SK-N-SH treated with all-trans-retinoic acid at 6 μM for 48 hours (cell line): ENCODE measurements around the gene RAD51AP1.

Experiments used
- ATAC-seq: fragments of 200-7000 bp; cut with Tn5 transposase; 3 replicates; pipeline ENCODE4 v1.9.1; 2020; ENCODE audit warnings: mild to moderate bottlenecking, moderate library complexity
- ARNTL ChIP-seq: fragments of 450-650 bp; formaldehyde crosslinking; IDR thresholded peaks from 2 replicates; pipeline ENCODE4 v1.5.0; 2020; ENCODE audit warnings: low read depth, mild to moderate bottlenecking, moderate library complexity, borderline replicate concordance
- BACH2 ChIP-seq: fragments of 250-450 bp; sonication (Bioruptor Pico); IDR thresholded peaks from 2 replicates; pipeline ENCODE4 v1.9.0; 2021; ENCODE audit warnings: mild to moderate bottlenecking, borderline replicate concordance
- ESRRG ChIP-seq: fragments of 250-450 bp; sonication (Bioruptor Pico); IDR thresholded peaks from 2 replicates; pipeline ENCODE4 v1.6.1; 2021; ENCODE audit warnings: mild to moderate bottlenecking
- ISL1 ChIP-seq: fragments of 250-450 bp; sonication (Bioruptor Pico); IDR thresholded peaks from 2 replicates; pipeline ENCODE4 v2.1.2; 2022; ENCODE audit warnings: mild to moderate bottlenecking, moderate library complexity
- OSR1 ChIP-seq: fragments of 250-450 bp; sonication (Bioruptor Pico); IDR thresholded peaks from 2 replicates; pipeline ENCODE4 v1.8.0; 2022; ENCODE audit warnings: moderate library complexity, mild to moderate bottlenecking, inconsistent platforms
- PPARA ChIP-seq: fragments of 250-450 bp; sonication (Bioruptor Pico); IDR thresholded peaks from 2 replicates; pipeline ENCODE4 v1.5.0; 2020; ENCODE audit warnings: mild to moderate bottlenecking, borderline replicate concordance
- RARB ChIP-seq: fragments of 250-450 bp; sonication (Bioruptor Pico); IDR thresholded peaks from 2 replicates; pipeline ENCODE4 v1.8.0; 2021; ENCODE audit warnings: mild to moderate bottlenecking, moderate library complexity
- SNAI2 ChIP-seq: fragments of 250-450 bp; sonication (Bioruptor Pico); IDR thresholded peaks from 2 replicates; pipeline ENCODE4 v1.5.0; 2020; ENCODE audit warnings: mild to moderate bottlenecking, moderate library complexity
- TCF4 ChIP-seq: fragments of 250-450 bp; sonication (Bioruptor Pico); IDR thresholded peaks from 2 replicates; pipeline ENCODE4 v1.8.0; 2021; ENCODE audit warnings: mild to moderate bottlenecking, moderate library complexity, borderline replicate concordance
- TOX ChIP-seq: fragments of 250-450 bp; sonication (Bioruptor Pico); IDR thresholded peaks from 2 replicates; pipeline ENCODE4 v1.8.0; 2021; ENCODE audit warnings: mild to moderate bottlenecking, moderate library complexity, borderline replicate concordance
- ZC3H10 ChIP-seq: fragments of 250-450 bp; sonication (Bioruptor Pico); IDR thresholded peaks from 2 replicates; pipeline ENCODE4 v1.5.1; 2021; ENCODE audit warnings: mild to moderate bottlenecking, moderate library complexity
- ZFP3 ChIP-seq: fragments of 250-450 bp; sonication (Bioruptor Pico); IDR thresholded peaks from 2 replicates; pipeline ENCODE4 v1.5.0; 2020; ENCODE audit warnings: mild to moderate bottlenecking, moderate library complexity
- ZFP30 ChIP-seq: fragments of 450-650 bp; formaldehyde crosslinking; IDR thresholded peaks from 2 replicates; pipeline ENCODE4 v1.5.0; 2022; ENCODE audit warnings: mild to moderate bottlenecking, moderate library complexity
- ZNF565 ChIP-seq: fragments of 450-650 bp; formaldehyde crosslinking; conservative IDR thresholded peaks from 2 replicates; pipeline ENCODE4 v1.5.0; 2020; ENCODE audit warnings: low read depth, mild to moderate bottlenecking, moderate library complexity
- ZNF70 ChIP-seq: fragments of 450-650 bp; formaldehyde crosslinking; IDR thresholded peaks from 2 replicates; pipeline ENCODE4 v1.5.0; 2020; ENCODE audit warnings: mild to moderate bottlenecking, moderate library complexity
- ZNF8 ChIP-seq: fragments of 450-650 bp; formaldehyde crosslinking; IDR thresholded peaks from 2 replicates; pipeline ENCODE4 v1.5.0; 2020; ENCODE audit warnings: mild to moderate bottlenecking, moderate library complexity
- TF ChIP-seq, protein P1 (sequence below): fragments of 250-450 bp; sonication (Bioruptor Pico); IDR thresholded peaks from 2 replicates; pipeline ENCODE4 v1.8.0; 2021; ENCODE audit warnings: low read depth, mild to moderate bottlenecking, moderate library complexity, borderline replicate concordance
- TF ChIP-seq, protein P2 (sequence below): fragments of 250-450 bp; sonication (Bioruptor Pico); IDR thresholded peaks from 2 replicates; pipeline ENCODE4 v1.5.1; 2021; ENCODE audit warnings: mild to moderate bottlenecking, moderate library complexity
- TF ChIP-seq, protein P3 (sequence below): fragments of 250-450 bp; sonication (Bioruptor Pico); IDR thresholded peaks from 2 replicates; pipeline ENCODE4 v1.5.1; 2020; ENCODE audit warnings: low read depth, mild to moderate bottlenecking, moderate library complexity
- TF ChIP-seq, protein P4 (sequence below): fragments of 250-450 bp; sonication (Bioruptor Pico); IDR thresholded peaks from 2 replicates; pipeline ENCODE4 v1.8.0; 2020; ENCODE audit warnings: mild to moderate bottlenecking, moderate library complexity, borderline replicate concordance

RAD51AP1 gene

DNA sequence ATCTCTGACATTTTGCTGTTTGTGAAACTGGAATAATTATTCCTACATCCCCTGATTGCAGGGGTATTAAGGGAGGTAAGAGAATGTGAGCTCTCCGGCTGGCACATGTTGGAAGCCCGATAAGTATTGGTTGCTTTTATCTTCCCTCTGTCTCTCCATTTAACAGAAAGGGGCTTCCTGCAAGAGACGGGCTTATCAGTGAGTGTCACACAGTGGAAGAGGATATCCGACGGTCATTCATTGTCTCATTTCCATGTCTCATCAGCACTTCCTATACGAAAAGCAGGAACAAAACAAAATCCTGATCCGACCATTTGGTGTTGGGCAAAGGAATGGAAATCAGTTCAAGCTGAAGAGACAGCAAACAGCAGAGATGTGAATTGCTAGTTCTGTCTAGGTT lies 34.0 kb downstream of the RAD51AP1 start:
- ATAC-seq = no peak
- TF ChIP-seq ZNF565 (no peak), SNAI2 (CRISPR knock-in tag) (no peak), PPARA (CRISPR knock-in tag) (no peak), ZFP3 (CRISPR knock-in tag) (no peak), OSR1 (CRISPR knock-in tag) (no peak), ZFP30 (CRISPR knock-in tag) (no peak), ZNF8 (CRISPR knock-in tag) (no peak), ZC3H10 (CRISPR knock-in tag) (no peak), ESRRG (CRISPR knock-in tag) (no peak), ZNF70 (no peak), ISL1 (CRISPR knock-in tag) (no peak), ARNTL (CRISPR knock-in tag) (no peak)
- TF ChIP-seq, protein P1, sequence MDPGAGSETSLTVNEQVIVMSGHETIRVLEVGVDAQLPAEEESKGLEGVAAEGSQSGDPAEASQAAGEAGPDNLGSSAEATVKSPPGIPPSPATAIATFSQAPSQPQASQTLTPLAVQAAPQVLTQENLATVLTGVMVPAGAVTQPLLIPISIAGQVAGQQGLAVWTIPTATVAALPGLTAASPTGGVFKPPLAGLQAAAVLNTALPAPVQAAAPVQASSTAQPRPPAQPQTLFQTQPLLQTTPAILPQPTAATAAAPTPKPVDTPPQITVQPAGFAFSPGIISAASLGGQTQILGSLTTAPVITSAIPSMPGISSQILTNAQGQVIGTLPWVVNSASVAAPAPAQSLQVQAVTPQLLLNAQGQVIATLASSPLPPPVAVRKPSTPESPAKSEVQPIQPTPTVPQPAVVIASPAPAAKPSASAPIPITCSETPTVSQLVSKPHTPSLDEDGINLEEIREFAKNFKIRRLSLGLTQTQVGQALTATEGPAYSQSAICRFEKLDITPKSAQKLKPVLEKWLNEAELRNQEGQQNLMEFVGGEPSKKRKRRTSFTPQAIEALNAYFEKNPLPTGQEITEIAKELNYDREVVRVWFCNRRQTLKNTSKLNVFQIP (CRISPR knock-in tag) = no peak
- TF ChIP-seq, protein P2, sequence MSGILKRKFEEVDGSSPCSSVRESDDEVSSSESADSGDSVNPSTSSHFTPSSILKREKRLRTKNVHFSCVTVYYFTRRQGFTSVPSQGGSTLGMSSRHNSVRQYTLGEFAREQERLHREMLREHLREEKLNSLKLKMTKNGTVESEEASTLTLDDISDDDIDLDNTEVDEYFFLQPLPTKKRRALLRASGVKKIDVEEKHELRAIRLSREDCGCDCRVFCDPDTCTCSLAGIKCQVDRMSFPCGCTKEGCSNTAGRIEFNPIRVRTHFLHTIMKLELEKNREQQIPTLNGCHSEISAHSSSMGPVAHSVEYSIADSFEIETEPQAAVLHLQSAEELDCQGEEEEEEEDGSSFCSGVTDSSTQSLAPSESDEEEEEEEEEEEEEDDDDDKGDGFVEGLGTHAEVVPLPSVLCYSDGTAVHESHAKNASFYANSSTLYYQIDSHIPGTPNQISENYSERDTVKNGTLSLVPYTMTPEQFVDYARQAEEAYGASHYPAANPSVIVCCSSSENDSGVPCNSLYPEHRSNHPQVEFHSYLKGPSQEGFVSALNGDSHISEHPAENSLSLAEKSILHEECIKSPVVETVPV (CRISPR knock-in tag) = no peak

DNA sequence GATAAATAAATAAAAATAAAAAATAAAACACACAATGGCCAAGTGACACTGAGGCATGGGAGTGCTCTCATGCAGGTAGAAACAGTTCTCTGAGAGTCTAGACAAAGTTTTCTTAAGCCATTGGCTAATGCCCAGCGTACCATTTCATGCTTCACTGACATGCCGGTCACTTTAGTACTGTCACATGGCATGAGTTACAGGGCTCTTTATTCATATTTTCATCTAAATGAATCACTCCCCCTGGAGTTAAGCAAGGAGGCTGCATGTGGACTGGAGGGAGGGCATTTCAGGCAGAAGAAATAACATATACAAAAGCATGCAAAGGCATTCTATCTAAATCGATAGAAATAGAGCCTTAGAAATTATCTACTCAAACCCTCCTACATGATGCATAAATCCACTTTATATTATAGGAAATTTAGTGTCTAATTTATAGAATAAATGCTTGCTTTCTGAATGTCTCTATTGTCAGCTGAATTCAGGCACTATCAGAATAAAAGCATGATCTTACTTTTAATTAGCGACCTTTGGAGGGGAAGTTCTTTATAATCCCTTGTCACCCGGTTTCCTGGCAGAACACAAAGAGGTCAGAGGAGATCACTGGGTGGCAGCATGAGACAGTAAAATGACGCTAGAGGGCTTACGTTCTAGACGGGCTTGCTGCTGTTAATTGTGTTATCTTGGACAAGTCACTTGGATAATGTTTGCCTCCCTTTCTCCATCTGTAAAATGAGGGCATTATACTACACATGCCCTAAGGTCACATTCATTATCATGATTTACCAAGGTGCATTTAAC lies 40.8 kb downstream of the RAD51AP1 start:
- peak; percentile 77 for ATAC-seq
- TF ChIP-seq BACH2 (CRISPR knock-in tag) (no peak), SNAI2 (CRISPR knock-in tag) (no peak), PPARA (CRISPR knock-in tag) (no peak), ISL1 (CRISPR knock-in tag) (no peak), ZFP3 (CRISPR knock-in tag) (no peak), TOX (CRISPR knock-in tag) (no peak), ZNF70 (no peak), OSR1 (CRISPR knock-in tag) (no peak), RARB (no peak), ZNF565 (no peak), ESRRG (CRISPR knock-in tag) (no peak), ARNTL (CRISPR knock-in tag) (no peak), ZFP30 (CRISPR knock-in tag) (no peak), ZNF8 (CRISPR knock-in tag) (no peak)
- TF ChIP-seq, protein P2 (CRISPR knock-in tag) = no peak
- TF ChIP-seq, protein P3, sequence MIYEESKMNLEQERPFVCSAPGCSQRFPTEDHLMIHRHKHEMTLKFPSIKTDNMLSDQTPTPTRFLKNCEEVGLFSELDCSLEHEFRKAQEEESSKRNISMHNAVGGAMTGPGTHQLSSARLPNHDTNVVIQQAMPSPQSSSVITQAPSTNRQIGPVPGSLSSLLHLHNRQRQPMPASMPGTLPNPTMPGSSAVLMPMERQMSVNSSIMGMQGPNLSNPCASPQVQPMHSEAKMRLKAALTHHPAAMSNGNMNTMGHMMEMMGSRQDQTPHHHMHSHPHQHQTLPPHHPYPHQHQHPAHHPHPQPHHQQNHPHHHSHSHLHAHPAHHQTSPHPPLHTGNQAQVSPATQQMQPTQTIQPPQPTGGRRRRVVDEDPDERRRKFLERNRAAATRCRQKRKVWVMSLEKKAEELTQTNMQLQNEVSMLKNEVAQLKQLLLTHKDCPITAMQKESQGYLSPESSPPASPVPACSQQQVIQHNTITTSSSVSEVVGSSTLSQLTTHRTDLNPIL = no peak
- TF ChIP-seq, protein P4, sequence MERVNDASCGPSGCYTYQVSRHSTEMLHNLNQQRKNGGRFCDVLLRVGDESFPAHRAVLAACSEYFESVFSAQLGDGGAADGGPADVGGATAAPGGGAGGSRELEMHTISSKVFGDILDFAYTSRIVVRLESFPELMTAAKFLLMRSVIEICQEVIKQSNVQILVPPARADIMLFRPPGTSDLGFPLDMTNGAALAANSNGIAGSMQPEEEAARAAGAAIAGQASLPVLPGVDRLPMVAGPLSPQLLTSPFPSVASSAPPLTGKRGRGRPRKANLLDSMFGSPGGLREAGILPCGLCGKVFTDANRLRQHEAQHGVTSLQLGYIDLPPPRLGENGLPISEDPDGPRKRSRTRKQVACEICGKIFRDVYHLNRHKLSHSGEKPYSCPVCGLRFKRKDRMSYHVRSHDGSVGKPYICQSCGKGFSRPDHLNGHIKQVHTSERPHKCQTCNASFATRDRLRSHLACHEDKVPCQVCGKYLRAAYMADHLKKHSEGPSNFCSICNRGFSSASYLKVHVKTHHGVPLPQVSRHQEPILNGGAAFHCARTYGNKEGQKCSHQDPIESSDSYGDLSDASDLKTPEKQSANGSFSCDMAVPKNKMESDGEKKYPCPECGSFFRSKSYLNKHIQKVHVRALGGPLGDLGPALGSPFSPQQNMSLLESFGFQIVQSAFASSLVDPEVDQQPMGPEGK = no peak
- TF ChIP-seq, all 23 proteins: peak for 0

DNA sequence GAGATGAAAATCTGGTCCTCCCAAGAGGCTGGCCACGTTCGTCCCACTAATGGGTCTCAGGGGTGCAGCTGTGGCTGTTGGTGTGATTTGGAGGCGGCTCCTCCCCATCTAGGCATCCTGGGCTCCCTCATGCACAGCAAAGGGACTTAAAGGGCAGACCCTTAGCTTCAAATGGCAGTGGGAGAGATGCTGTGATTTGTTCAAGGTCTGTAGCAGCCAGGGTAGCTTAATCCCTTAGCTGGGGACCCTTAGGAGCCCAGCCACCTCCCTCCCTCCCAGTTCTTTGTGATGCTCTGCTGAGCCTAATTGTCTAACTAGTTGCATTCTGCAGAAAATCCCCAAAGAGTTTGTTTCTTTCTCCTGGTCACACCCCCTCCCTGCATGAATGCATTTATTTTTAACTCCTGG lies 41.6 kb downstream of the RAD51AP1 start:
- no peak for ATAC-seq
- TF ChIP-seq, protein P2 (CRISPR knock-in tag) = no peak
- TF ChIP-seq RARB (no peak), BACH2 (CRISPR knock-in tag) (no peak), SNAI2 (CRISPR knock-in tag) (no peak), ZFP3 (CRISPR knock-in tag) (no peak), TCF4 (CRISPR knock-in tag) (no peak), ESRRG (CRISPR knock-in tag) (no peak)
- TF ChIP-seq, protein P1 (CRISPR knock-in tag) = no peak
